ENCODE results near the gene VPS18.
A peak's percentile ranks its signal among the peaks of the same experiment; 100 is the strongest.

VPS18 gene

GRCh38 chr15:40925863-40926658 lies 31.8 kb downstream of the VPS18 start:
- no peak for DNase-seq

GRCh38 chr15:40926659-40927494 lies 32.6 kb downstream of the VPS18 start:
- DNase-seq, result no peak

GRCh38 chr15:40927495-40927872 lies 33.2 kb downstream of the VPS18 start:
- no peak for DNase-seq

DNA sequence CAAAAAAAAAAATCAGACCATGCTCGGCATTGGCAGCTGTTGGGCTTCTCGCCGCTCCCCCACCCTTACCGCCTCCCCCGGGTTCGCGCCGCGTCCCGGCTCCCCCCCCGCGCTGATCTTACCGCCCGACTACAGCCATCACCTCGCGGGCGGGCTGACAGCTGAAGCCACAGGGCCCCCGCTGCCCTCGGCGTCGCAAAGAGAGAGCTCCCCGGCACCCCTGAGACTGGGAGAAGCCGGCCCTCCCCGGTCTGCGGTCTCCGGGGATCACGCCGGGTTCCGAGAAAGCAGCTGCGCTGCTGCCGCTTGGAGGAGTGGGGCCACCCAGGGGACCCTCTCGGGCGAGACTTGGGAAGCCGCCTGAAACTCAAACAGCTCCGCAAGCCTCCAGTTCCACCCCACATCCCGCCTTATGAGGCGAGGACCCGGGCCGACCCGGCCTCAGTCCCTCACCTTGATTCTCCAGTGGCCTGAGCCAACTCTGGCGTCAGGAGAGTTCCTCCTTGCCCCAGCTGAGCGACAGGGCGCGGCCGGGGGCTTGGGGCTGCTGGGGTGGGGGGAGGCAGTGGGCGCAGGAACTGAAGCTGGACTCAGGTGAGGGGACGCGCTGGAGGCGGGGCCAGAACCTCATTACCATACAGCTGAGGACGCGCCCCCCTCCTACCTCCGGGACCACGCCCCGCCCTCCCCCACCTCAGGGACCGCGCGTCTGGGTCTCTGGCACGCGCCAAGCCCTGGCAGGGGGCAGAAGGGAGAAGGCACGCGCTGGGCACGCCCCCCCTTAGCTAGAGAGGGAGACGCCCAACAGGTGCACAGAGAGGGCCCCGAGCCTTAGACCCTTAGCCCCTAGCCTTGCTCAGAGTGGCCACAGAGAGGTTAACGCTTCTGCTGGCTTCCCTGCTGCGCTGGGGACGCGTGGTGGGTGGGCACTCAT lies 33.9 kb downstream of the VPS18 start:
- DNase-seq, result no peak

DNA sequence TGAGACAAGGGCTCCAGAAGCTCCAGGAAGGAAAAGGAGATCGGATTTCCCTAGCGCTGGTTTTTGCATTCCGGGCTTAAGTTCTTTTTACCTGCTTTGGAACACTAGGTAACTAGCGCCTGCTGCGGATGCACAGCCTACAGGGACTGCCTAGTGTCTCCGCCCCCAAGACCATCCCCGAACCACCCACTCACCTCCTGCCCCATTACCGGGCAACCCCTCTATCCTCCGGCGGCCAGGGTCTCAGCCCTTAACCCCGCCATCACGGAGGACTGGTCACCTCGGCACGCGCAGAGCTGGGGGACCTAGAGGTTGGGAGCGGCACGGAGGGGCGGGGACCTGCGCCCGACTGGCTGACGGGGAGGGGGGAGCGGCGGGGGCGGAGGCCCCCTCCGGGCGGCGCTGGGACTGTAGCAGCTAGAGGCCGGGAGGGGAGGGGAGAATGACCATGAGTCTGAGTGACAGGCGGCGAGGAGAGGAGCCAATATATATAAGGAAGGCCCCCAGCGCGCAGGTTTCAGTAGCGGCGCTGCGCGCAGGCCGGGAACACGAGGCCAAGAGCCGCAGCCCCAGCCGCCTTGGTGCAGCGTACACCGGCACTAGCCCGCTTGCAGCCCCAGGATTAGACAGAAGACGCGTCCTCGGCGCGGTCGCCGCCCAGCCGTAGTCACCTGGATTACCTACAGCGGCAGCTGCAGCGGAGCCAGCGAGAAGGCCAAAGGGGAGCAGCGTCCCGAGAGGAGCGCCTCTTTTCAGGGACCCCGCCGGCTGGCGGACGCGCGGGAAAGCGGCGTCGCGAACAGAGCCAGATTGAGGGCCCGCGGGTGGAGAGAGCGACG lies 34.8 kb downstream of the VPS18 start, which contains the start of gene DLL4:
TSS of gene DLL4 (plus strand) at position 520 of the 839 bp plus-strand sequence. CDS start 329 bp downstream, outside the sequence.
- peak; percentile 31 to 40 for DNase-seq

- DNase-seq, result no peak
Measured at GRCh38 chr15:40929660-40930429, 35.6 kb downstream of the VPS18 start.

GRCh38 chr15:40930430-40931299 lies 36.4 kb downstream of the VPS18 start:
- peak; percentile 41 to 57 for DNase-seq

DNA sequence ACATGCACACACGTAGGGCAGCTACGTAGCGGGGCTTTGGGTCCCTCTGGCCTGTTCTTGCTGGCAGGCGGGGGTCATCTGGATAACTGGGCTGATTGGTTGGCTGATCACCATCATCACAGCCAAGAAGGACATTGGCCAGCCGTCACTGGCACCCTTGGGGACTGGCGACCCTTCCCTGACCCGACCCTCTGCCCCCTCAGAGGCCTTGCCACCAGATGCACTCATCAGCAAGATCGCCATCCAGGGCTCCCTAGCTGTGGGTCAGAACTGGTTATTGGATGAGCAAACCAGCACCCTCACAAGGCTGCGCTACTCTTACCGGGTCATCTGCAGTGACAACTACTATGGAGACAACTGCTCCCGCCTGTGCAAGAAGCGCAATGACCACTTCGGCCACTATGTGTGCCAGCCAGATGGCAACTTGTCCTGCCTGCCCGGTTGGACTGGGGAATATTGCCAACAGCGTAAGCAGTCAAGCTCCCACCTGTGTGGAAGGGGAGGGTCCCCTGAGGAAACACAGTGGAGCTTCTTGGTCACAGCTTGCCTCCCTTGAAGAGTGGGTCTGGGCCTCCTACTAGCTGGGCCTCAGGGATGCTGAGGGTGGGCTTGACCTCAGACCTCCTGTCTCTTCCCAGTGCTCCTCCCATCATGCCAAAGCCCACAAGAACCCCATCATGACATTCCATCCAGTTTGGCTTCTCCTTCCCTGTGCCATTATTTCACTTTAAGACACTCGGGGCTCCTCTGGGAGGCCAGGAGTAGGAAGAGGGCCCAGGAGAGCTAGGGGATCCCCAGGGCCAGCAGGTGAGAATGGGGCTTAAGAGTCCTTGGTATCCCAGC lies 37.3 kb downstream of the VPS18 start:
- DNase-seq, result no peak

GRCh38 chr15:40932156-40932555 lies 37.9 kb downstream of the VPS18 start:
- DNase-seq, result no peak

DNA sequence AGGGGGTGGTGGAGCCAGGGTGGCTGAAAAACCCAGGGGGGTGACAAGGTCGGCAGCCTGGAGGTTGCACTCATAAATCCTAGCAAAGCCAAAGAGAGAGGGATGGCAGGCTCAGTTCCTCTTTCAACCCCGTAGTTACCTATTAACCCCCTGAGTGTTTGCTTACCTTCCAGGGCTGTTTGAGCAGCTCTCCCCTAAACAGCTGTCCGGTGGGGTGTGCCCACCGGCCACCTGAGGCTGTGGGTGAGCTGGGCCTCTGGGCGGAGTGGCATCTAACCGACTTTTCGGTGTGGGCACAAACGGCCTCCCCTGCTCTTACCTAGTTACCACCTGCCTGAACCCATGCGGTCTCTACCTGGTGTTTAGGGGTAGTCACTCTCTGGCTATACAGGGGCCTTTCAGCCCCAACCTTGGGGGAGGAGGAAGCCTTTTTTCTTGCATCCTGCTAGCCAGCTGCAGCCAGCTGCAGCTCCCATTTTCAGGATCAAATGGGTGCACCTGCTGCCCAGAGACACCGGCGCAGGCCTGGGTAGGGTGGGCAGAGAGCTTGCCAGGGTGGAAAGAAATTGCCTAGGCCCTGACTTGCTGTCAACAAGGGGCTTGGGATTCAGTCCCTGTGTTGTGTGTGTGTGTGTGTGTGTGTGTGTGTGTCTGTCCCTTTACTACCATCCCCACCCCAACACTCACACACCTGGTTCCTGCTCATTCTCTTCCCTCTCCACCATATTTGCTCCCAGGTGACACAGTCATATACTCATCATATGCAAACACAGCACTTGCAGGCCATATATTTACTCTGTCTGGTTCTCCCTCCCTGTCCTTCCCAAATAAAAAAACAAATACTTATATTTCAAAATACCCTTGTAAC lies 38.6 kb downstream of the VPS18 start:
- no peak for DNase-seq

- no peak for DNase-seq
Measured at GRCh38 chr15:40933517-40933902, 39.3 kb downstream of the VPS18 start.

- DNase-seq, result no peak
Measured at GRCh38 chr15:40934457-40934856, 40.2 kb downstream of the VPS18 start.

GRCh38 chr15:40936234-40936708 lies 42.0 kb downstream of the VPS18 start:
- DNase-seq, result no peak

DNA sequence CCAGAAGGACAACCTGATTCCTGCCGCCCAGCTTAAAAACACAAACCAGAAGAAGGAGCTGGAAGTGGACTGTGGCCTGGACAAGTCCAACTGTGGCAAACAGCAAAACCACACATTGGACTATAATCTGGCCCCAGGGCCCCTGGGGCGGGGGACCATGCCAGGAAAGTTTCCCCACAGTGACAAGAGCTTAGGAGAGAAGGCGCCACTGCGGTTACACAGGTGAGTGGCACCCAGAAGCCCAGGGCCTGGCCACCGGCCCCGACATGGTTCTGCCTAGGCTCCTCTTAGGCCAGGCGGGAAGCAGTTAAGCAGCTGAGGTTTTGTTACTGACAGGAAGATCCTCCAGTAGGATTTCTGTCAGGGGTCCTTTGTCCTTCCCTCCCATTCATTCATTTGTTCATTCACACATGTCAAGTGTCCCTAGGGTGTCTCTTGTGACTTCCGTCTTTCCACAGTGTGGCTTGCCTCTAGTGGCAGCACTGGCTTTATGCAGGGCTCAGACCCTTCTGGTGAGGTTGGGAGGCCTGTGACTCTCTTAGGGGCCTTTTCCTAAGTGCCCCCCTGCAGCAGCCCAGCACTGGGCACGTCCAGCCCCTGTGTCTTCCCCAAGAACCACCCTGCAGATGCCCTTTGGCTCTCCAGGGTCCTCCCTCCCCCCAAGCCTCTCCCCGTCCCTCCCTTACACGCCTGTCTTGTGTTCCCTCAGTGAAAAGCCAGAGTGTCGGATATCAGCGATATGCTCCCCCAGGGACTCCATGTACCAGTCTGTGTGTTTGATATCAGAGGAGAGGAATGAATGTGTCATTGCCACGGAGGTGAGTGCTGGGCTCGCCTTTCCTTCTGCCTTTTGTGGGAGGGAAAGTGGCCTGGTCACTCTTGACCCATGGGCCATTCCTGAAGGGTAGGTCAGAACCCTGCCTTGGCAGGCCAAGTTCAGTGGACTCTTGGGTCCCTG lies 42.7 kb downstream of the VPS18 start:
- DNase-seq, result no peak

GRCh38 chr15:40937762-40938535 lies 43.7 kb downstream of the VPS18 start:
- DNase-seq, result no peak

GRCh38 chr15:40938536-40938870 lies 44.3 kb downstream of the VPS18 start:
- no peak for DNase-seq
